Stimulated activated CD8-positive, alpha-beta memory T cell treated with anti-CD3 and anti-CD28 coated beads, Interleukin-2, amount 100 ng/mL, for 1 hour (primary cell): ENCODE data around the gene MED10.

Source experiments
- DNase-seq, 2 donors: peaks; one replicate each; pipeline ENCODE4 v3.0.0-alpha.2; 2020; ENCODE audit warnings: low read depth in 2 of 2

MED10 gene

DNA sequence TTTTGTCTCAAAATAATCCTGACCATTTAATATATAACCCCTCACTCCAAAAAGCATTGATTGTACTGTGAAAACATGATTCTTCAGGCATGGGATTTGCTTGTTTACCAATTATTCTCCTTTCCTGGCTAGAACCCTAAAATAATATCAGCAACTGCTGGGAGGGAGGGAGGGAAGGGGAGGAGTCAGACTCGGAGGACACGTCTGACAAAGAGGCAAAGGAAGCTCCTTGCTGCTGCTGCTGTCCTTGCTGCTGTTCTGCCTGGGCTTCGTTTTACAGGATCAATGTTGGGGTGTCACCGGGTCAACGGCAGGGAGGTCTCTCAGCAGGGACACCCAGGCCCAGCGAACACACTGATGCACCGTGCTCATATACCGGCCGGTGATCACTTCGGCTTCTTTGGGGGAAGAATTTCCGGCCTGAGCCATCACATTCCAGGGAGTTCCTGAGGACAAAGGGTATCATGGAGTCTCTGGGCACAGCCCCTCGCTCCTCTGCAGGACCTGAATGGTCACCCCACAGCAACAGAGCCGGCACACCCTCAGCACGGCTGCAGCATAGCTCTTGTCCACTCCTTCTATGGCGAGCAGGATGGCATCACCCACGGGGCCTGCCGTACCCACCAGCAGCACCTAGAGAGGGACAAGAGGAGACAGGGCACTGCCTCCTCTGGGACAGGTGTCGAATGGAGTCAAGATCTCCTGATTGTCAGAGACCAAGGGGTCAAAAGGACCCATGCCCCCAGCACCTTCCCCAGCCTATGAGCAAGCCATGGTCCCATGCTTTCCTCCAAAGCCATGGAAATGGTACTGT lies 27.9 kb downstream of the MED10 start:
- no peak for DNase-seq

GRCh38 chr5:6349387-6349786 lies 29.0 kb downstream of the MED10 start:
- no peak for DNase-seq

GRCh38 chr5:6348476-6349000 lies 29.8 kb downstream of the MED10 start:
- no peak for DNase-seq

GRCh38 chr5:6347673-6348072 lies 30.7 kb downstream of the MED10 start:
- no peak for DNase-seq

DNA sequence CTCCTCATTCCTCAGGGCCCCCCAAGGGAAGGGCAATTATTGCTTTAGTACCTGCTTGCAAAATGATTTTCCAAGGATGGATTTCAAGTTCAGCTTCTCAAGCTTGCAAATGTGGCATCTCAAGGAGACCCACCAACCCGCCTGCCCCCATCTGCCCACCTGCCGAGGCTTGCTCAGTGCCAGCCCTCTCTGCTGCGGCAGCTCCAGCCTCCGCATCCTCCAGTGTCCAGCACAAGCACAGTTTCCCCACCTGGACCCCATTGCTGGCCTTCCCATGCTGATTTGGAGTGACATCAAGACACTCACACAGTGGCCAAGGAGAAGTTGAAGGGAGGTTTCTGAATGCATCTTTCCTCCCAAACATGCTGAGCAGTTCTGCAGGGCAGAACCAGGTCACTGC lies 31.2 kb downstream of the MED10 start:
- no peak for DNase-seq

DNA sequence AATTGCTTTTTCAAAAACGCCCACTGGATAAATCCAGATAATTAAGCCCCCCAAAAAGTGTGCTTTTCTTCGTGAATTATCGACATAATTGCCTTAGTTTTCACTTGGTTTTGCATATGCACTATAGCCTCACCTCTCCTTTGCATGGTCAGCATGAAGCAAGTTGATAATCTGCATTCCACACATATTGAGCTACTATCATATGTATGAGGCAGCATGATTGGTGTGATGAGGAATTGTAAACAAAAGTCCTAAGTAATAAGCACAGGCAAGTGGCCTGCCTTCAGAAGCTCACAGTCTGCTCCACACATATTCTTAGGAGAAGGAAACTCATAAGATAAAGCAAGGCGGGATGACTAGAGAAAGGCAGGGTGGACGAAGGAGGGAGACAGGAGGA lies 33.8 kb downstream of the MED10 start:
- DNase-seq, result no peak

DNA sequence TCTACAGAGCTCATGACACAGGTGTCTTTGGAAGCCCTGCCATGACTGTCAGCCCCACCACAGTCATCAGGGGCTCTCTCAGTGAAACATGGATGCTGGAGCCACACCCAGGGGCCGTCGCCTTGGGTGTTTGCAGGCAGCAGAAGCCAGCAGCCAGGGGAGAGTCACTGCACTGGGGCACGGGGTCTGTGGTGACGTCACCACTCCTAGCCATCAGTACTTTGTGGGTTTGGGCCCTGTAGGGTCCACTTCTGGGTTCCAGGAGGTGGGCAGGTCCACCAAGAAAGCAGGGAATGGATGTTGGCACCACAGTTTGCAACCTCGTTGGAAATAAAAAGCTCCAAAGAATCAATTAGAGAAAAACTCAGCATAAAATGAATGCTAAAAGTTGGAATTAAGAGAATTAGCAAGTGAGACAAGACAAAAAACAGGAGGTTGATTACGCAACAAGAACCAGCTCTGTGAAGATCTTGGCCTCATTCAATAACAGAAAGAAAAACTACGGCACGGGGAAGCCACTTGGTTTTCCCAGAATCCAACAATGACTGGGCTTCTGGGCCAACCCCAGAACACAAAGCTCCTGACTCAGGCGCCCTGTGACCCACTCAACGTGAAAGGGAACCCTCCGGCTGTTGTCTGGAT lies 34.3 kb downstream of the MED10 start:
- DNase-seq, result no peak

- DNase-seq, result no peak
These were observed 35.5 kb downstream of the MED10 start for GRCh38 chr5:6342689-6343315.

GRCh38 chr5:6340100-6340499 lies 38.2 kb downstream of the MED10 start:
- DNase-seq, result no peak

GRCh38 chr5:6338871-6339270 lies 39.5 kb downstream of the MED10 start:
- DNase-seq, result no peak

GRCh38 chr5:6338135-6338534 lies 40.2 kb downstream of the MED10 start:
- no peak for DNase-seq

DNA sequence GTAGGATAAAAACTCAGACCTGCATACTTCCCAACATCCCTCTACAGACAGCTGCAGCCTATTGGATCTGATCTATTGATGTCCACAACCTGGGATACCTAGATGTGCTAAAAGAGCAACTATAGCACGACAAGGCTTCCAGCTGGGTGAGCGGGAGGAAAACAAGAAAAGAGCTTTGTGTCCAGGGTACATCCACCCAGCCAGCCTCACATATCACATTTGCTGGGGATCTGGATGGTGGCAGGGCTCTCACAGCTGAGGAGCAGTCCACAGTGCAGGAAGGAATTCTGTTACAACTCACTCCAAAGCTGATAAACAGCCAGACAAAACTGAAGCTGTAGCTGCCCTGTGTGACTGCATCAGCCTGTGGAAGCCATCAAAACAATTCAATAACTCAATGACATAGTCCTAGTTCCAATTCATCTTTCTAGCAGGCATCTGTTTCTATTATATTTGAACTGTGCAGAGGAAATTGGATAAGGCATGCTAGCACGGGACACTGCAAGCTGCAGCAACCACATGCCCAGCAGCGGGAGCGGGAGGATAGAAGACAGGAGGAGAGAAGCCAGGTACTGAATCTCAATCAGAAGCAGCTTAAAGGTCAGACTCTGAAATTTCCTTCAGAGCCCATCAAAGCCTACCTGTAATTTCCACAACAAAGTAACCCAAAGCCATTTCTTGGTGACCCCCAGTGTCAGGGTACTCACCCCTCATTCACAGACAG lies 45.0 kb downstream of the MED10 start:
- no peak for DNase-seq

GRCh38 chr5:6328173-6328572 lies 50.2 kb downstream of the MED10 start:
- no peak for DNase-seq

- no peak for DNase-seq
These were observed 51.6 kb downstream of the MED10 start for GRCh38 chr5:6326776-6327175.

DNA sequence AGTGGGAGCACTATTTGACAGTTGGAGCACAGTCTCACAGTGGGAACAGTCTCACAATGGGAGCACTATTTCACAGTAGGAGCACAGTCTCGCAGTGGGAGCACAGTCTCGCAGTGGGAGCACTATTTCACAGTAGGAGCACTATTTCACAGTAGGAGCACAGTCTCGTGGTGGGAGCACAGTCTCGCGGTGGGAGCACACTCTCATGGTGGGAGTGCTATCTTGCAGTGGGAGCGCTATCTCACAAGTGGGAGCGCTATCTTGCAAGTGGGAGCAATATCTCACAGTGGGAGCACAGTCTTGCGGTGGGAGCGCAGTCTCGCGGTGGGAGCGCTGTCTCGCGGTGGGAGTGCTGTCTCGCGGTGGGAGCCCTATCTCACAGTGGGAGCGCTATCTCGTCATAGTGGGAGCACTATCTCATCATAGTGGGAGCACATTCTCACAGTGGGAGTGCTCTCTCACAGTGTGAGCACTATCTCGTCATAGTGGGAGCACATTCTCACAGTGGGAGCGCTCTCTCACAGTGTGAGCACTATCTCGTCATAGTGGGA lies 56.1 kb downstream of the MED10 start:
- DNase-seq, result no peak
